MCF 10A (cell line): Measurements from ENCODE around the gene MB21D2. TPM values are rescaled to one million over a fixed set of nuclear protein-coding genes. Genes with fewer than 3 reads are reported as not detected.

Experiments
- BruUV-seq: library from RNA; stranded (reverse); fragments of 400-500 nt; replicated peaks from 2 replicates; lab custom pipeline; 2021; lab: Mats Ljungman, UMichigan
- CTCF ChIA-PET: fragments of 300-600 bp; sonication (Branson Sonifier 250); formaldehyde crosslinking; extraction: SDS; loops from one replicate; lab custom pipeline; 2021; ENCODE audit warnings: antibody characterized with exemption, inconsistent platforms; lab: Yijun Ruan, JAX
- POLR2A ChIA-PET: fragments of 300-600, 350-650 bp; sonication (Branson Sonifier 250); formaldehyde crosslinking; extraction: SDS; loops from one replicate; lab custom pipeline; 2020; ENCODE audit warnings: antibody characterized with exemption, inconsistent platforms; lab: Yijun Ruan, JAX
- DNase-seq: peaks from one replicate; pipeline ENCODE4 v3.0.0-alpha.2; 2018; ENCODE audit not compliant: unreplicated experiment
- H3K27ac Mint-ChIP-seq: one replicate; pipeline ENCODE4 v1.8.0; 2022; ENCODE audit warnings: mild to moderate bottlenecking, low read depth, mixed read lengths; ENCODE audit not compliant: unreplicated experiment
- H3K27me3 Mint-ChIP-seq: one replicate; pipeline ENCODE4 v1.8.0; 2022; ENCODE audit warnings: mixed read lengths; ENCODE audit not compliant: insufficient read depth, unreplicated experiment
- H3K36me3 Mint-ChIP-seq: one replicate; pipeline ENCODE4 v1.8.0; 2022; ENCODE audit warnings: mild to moderate bottlenecking, moderate library complexity, mixed read lengths; ENCODE audit not compliant: insufficient read depth, unreplicated experiment
- H3K4me1 Mint-ChIP-seq: one replicate; pipeline ENCODE4 v1.8.0; 2022; ENCODE audit warnings: mixed read lengths; ENCODE audit not compliant: insufficient read depth, unreplicated experiment
- H3K4me3 Mint-ChIP-seq: one replicate; pipeline ENCODE4 v1.8.0; 2022; ENCODE audit warnings: mild to moderate bottlenecking, moderate library complexity, mixed read lengths; ENCODE audit not compliant: unreplicated experiment
- H3K9me3 Mint-ChIP-seq: one replicate; pipeline ENCODE4 v1.8.0; 2022; ENCODE audit warnings: mixed read lengths; ENCODE audit not compliant: unreplicated experiment
- CTCF ChIP-seq: fragments of 200-600 bp; IDR thresholded peaks from one replicate; pipeline ENCODE4 v1.8.0; 2022; ENCODE audit warnings: antibody characterized with exemption, mild to moderate bottlenecking; ENCODE audit not compliant: unreplicated experiment
- intact Hi-C: fragments of 100-400 bp; cut with micrococcal nuclease; formaldehyde crosslinking; loops from 2 replicates; pipeline ENCODE4 v1.14.1; 2022
- total RNA-seq: library from RNA; stranded (reverse); gene quantifications from 2 replicates; pipeline ENCODE4 v1.2.3, GENCODE V29; 2022

Gene MB21D2
- total RNA-seq, 1 experiment from 2014 or later: 4.4 TPM

GRCh38 chr3:192890347-192891335, 27.0 kb downstream of the MB21D2 start:
- TF ChIP-seq CTCF: no peak
- Mint-ChIP-seq H3K4me1 (peaks cover 43% of the 10 kb centered on the region), H3K27ac (no peak overlapping the region), H3K27me3 (no peaks in the 10 kb centered on the region), H3K36me3 (no peaks in the 10 kb centered on the region), H3K4me3 (no peak overlapping the region), H3K9me3 (no peaks in the 10 kb centered on the region)
- DNase-seq: no peak
- POLR2A ChIA-PET: interaction anchor here (0.6 to 3.1 kb wide), 9 partner anchors 11 to 126 kb away, joined by 3 to 17 read pairs (median 5); partner anchors contain the start of gene MB21D2
- CTCF ChIA-PET: interaction anchor here (0.6 to 2.6 kb wide), 5 partner anchors 24 to 151 kb away, joined by 3 to 13 read pairs (median 4); no protein-coding TSS in a partner anchor
- no TSS peak for BruUV-seq
- intact Hi-C loops: no loop called here

GRCh38 chr3:192889679-192890078, 28.0 kb downstream of the MB21D2 start:
- POLR2A ChIA-PET: interaction anchor here (0.7 to 3.1 kb wide), 8 partner anchors 8 to 152 kb away, joined by 3 to 17 read pairs (median 4); partner anchors contain the start of gene MB21D2
- CTCF ChIA-PET: interaction anchor here (0.6 to 2.6 kb wide), 6 partner anchors 25 to 152 kb away, joined by 3 to 13 read pairs (median 4); partner anchors contain the start of gene MB21D2
- no TSS peak for BruUV-seq

GRCh38 chr3:192888190-192888589, 29.5 kb downstream of the MB21D2 start:
- no peak overlapping the region for H3K4me3 Mint-ChIP-seq
- POLR2A ChIA-PET: interaction anchor here (0.7 to 3.1 kb wide), 6 partner anchors 9 to 49 kb away, joined by 3 to 17 read pairs (median 8); partner anchors contain the start of gene MB21D2
- intact Hi-C loops: loop anchor here (5.0 kb wide), 1 partner anchor 56 kb away; no protein-coding TSS in a partner anchor
- TF ChIP-seq CTCF: no peak
- no peaks in the 10 kb centered on the region for H3K36me3 Mint-ChIP-seq
- BruUV-seq: no TSS peak
- no peaks in the 10 kb centered on the region for H3K27me3 Mint-ChIP-seq
- CTCF ChIA-PET: interaction anchor here (0.9 to 2.6 kb wide), 7 partner anchors 9 to 72 kb away, joined by 3 to 13 read pairs (median 7); partner anchors contain the start of gene MB21D2
- no peak overlapping the region for H3K27ac Mint-ChIP-seq
- peaks cover 51% of the 10 kb centered on the region for H3K4me1 Mint-ChIP-seq
- DNase-seq: no peak
- no peaks in the 10 kb centered on the region for H3K9me3 Mint-ChIP-seq

More at GRCh38 chr3:192889679-192890078, 28.0 kb downstream of the MB21D2 start:
- intact Hi-C loops: loop anchor here (5.0 kb wide), 1 partner anchor 57 kb away; no protein-coding TSS in a partner anchor
- Mint-ChIP-seq H3K36me3 (no peaks in the 10 kb centered on the region), H3K27me3 (no peaks in the 10 kb centered on the region), H3K9me3 (no peaks in the 10 kb centered on the region), H3K4me1 (peaks cover 51% of the 10 kb centered on the region), H3K27ac (peak overlapping the region; percentile 46), H3K4me3 (no peak overlapping the region)
- no peak for DNase-seq
- no peak for TF ChIP-seq CTCF
